Thyroid gland (tissue), 4 donors: ENCODE measurements around the gene RNU2-63P. TPM values are rescaled to one million over a fixed set of nuclear protein-coding genes. Genes with fewer than 3 reads are reported as not detected.
"Not testable (repeated sequence)": the region's sequence is repeated elsewhere in the genome, so short reads cannot be mapped to it uniquely, and the experiment has no call there.

ENCODE experiments used
- DNase-seq, 2 donors: peaks; one replicate each; pipeline ENCODE4 v3.0.0-alpha.2; 2019
- H3K27ac ChIP-seq, 3 donors: fragments of 200-600 bp; sonication (generic); 1 replicate in 2 of 3; 2 replicates in 1 of 3; pipeline ENCODE4 v1.5.1; 2016 to 2019; ENCODE audit warnings: mild to moderate bottlenecking in 1 of 3, moderate library complexity in 1 of 3
- H3K27me3 ChIP-seq: fragments of 200-600 bp; sonication (generic); one replicate; pipeline ENCODE4 v1.5.1; 2019
- H3K36me3 ChIP-seq, 2 donors: fragments of 200-600 bp; sonication (generic); one replicate each; pipeline ENCODE4 v1.5.1; 2016 to 2019
- H3K4me1 ChIP-seq, 2 donors: fragments of 200-600 bp; sonication (generic); one replicate each; pipeline ENCODE4 v1.5.1; 2017 to 2019
- H3K4me3 ChIP-seq, 3 donors: fragments of 200-600 bp; sonication (generic); replicated peaks in 1 of 3; 1 replicate in 2 of 3; 2 replicates in 1 of 3; pipeline ENCODE4 v1.5.1; 2016; ENCODE audit warnings: mild to moderate bottlenecking in 1 of 3
- H3K9me3 ChIP-seq: fragments of 200-600 bp; sonication (generic); one replicate; pipeline ENCODE4 v1.5.1; 2017
- CTCF ChIP-seq, 6 experiments: fragments of 200-600 bp in 3 of 6; fragments of 450-650 bp in 3 of 6; sonication (generic) in 3 of 6; IDR thresholded peaks; one replicate each; pipeline ENCODE4 v1.5.1; 2016 to 2019; ENCODE audit warnings: antibody characterized with exemption in 6 of 6, mild to moderate bottlenecking in 2 of 6, inconsistent platforms in 1 of 6, moderate library complexity in 1 of 6
- POLR2A ChIP-seq, 2 donors: fragments of 450-650 bp; IDR thresholded peaks; one replicate each; pipeline ENCODE4 v1.6.1; 2017; ENCODE audit warnings: antibody characterized with exemption in 2 of 2, mild to moderate bottlenecking in 2 of 2, moderate library complexity in 1 of 2
- WGBS, 2 donors: methylation state at CpG; one replicate each; pipeline ENCODE4 v1.1.5; 2017; 5-methylcytosine and 5-hydroxymethylcytosine counted together
- intact Hi-C: fragments of 100-400 bp; cut with DNase I; formaldehyde crosslinking; loops from one replicate; pipeline ENCODE4 v1.15.1; 2023
- total RNA-seq, 4 donors: library from RNA; depleted of rRNA; stranded (reverse); fragments of >200 nt; gene quantifications; one replicate each; pipeline ENCODE4 v1.2.3, GENCODE V29; 2016

Gene RNU2-63P
- total RNA-seq, 4 donors from 2014 or later, result not detected

DNA sequence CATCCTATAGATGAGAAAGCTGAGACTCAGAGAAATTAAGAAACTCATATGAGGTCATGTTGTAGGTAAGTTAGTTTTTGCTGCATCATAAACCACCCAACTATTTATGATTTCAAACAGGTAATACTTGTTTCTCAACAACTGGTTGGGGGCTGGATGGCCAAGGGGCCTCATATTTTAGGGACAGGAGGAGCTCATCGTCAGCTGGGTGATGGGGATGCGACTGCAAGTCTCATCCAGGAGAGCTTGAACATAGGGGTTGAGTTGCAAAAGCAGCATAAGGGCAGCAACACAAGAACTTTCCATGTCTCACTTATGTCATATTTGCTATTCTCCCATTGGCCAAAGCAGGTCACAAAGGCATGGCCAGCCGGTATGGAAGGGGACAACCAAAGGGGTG, 3.6 kb upstream of the RNU2-63P start:
- no peak for TF ChIP-seq CTCF (IDR thresholded peaks at IDR 0.05)
- no peak for TF ChIP-seq POLR2A (IDR thresholded peaks at IDR 0.05)
- Histone ChIP-seq H3K27ac (no peak overlapping the region), H3K4me3 (no peak overlapping the region), H3K36me3 (no peaks in the 10 kb centered on the region), H3K9me3 (no peaks in the 10 kb centered on the region), H3K4me1 (peaks cover 0 to 6% of the 10 kb centered on the region in 2 donors), H3K27me3 (no peaks in the 10 kb centered on the region)
- DNase-seq, result no peak
- WGBS, 2 donors, result 90 to 92% methylated on average over 3 of the region's 3 CpGs
- intact Hi-C loops, result no loop called here

DNA sequence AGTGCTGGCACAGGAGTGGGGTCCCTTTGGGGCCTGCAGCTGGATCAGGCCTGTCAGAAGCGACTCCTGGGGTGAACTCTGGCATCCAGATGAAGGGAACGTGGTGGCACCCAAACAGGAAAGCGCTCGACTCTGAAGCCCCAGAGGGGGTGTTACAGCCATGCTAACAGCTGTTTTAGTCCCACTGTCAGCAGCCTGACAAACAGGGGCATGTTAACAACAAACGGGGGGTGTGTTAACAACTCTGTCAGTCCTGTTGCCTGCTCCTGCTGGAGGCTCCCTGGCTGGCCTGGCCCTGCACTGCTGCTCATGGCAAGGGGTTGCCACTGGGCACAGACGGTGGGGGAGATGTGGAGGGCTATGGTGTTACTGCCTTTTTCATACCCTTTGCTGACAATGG, 2.6 kb upstream of the RNU2-63P start:
- Histone ChIP-seq H3K9me3 (no peaks in the 10 kb centered on the region), H3K4me3 (no peak overlapping the region), H3K4me1 (peaks cover 0 to 6% of the 10 kb centered on the region in 2 donors), H3K27me3 (no peaks in the 10 kb centered on the region), H3K27ac (no peak overlapping the region), H3K36me3 (no peaks in the 10 kb centered on the region)
- WGBS, 2 donors, result 93 to 96% methylated on average over 2 to 6 of the region's 6 CpGs
- DNase-seq, result no peak
- intact Hi-C loops, result no loop called here
- TF ChIP-seq CTCF (IDR thresholded peaks at IDR 0.05), result no peak
- TF ChIP-seq POLR2A (IDR thresholded peaks at IDR 0.05), result no peak

GRCh38 chr2:88018077-88018805, 1.9 kb upstream of the RNU2-63P start:
- DNase-seq, H3K4me1 ChIP-seq, intact Hi-C loops, H3K9me3 ChIP-seq, H3K27ac ChIP-seq, H3K36me3 ChIP-seq, H3K4me3 ChIP-seq, H3K27me3 ChIP-seq: not testable (repeated sequence)
- 94 to 96% methylated on average over 11 of the region's 11 CpGs for WGBS, 2 donors

GRCh38 chr2:88017780-88018038, 1.4 kb upstream of the RNU2-63P start:
- H3K9me3 ChIP-seq, intact Hi-C loops, H3K4me3 ChIP-seq, H3K4me1 ChIP-seq, H3K36me3 ChIP-seq, H3K27me3 ChIP-seq, DNase-seq, H3K27ac ChIP-seq: not testable (repeated sequence)
- WGBS, 2 donors, result 73 to 76% methylated on average over 2 of the region's 2 CpGs

DNA sequence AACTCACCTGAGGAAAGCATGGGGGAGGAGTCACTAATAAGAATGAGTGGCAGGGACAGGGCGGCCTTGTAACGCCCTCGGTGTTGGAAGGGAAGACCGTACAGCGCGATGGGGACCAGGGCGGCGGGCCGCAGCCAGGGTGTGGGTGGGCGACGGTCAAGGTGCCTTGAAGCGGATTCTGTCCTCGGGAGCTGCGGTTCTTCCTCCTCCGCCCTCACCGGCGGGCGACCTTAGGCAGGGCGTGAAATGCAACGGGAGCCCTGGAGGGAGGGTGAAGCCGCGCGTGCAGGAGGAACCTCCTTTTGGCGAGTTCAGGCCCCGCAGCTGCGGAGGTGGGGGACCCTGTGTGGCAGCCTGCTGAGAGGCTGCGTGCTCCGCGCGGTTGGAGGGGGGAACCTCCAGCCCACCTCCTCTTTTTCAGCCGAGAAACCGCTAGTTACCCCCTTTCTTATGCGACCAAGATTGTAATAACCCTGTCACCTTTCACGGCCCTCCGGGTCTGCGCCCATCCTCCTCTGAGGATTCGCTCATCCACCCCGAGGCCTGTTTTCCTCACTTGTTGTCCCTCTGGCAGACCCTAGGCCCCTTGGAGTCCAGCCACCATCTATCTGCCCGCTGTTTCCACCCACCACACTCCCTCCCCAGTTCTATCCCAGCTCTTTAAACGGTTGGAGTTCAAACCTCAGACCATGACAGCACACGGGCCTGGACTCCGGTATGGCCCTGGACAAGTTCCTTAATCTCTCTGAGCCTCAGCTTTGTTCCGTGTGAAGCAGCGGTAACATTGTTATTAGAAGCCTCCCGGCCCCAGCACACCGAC, 823 bp upstream of the RNU2-63P start:
- Histone ChIP-seq H3K4me1 (peaks cover 0 to 6% of the 10 kb centered on the region in 2 donors), H3K36me3 (no peaks in the 10 kb centered on the region), H3K27me3 (no peaks in the 10 kb centered on the region), H3K4me3 (peak overlapping the region; percentile 29 to 47 (median 38)), H3K27ac (peak overlapping the region; percentile 38 to 90 (median 73)), H3K9me3 (no peaks in the 10 kb centered on the region)
- 19 to 23% methylated on average over 38 to 41 of the region's 46 CpGs for WGBS, 2 donors
- peak in 1 of 2 donors; percentile 64 for DNase-seq
- intact Hi-C loops, result no loop called here
- TF ChIP-seq CTCF (IDR thresholded peaks at IDR 0.05) (no peak), POLR2A (IDR thresholded peaks at IDR 0.05) (no peak)

- Histone ChIP-seq H3K9me3 (no peaks in the 10 kb centered on the region), H3K4me3 (no peak overlapping the region), H3K4me1 (no peaks in the 10 kb centered on the region), H3K27me3 (no peaks in the 10 kb centered on the region), H3K27ac (no peak overlapping the region), H3K36me3 (no peaks in the 10 kb centered on the region)
- TF ChIP-seq POLR2A (IDR thresholded peaks at IDR 0.05), result no peak
- DNase-seq, result no peak
- 81 to 86% methylated on average over 1 of the region's 1 CpG for WGBS, 2 donors
- intact Hi-C loops, result no loop called here
Observed at GRCh38 chr2:88011011-88011410, 5.3 kb downstream of the RNU2-63P start.
